Astrocyte (in vitro differentiated cells and primary cell): Measurements from ENCODE around the gene ARFIP1. TPM values are rescaled to one million over a fixed set of nuclear protein-coding genes. Genes with fewer than 3 reads are reported as not detected.

Source experiments
- DNase-seq: peaks from one replicate; pipeline ENCODE4 v3.0.0-alpha.2; 2010; ENCODE audit warnings: low read depth
- FAIRE-seq: peaks from 2 replicates; lab custom pipeline; 2011; peaks lifted over from hg19 to GRCh38; lab: Jason Lieb, UNC
- H2AFZ ChIP-seq: 2 replicates; pipeline ENCODE4 v1.6.0; 2012; ENCODE audit warnings: low read depth, low read length, inconsistent platforms
- H3K27ac ChIP-seq: 2 replicates; pipeline ENCODE4 v1.5.1; 2011; ENCODE audit warnings: low read depth, low read length, inconsistent platforms
- H3K27me3 ChIP-seq: 2 replicates; pipeline ENCODE4 v1.6.0; 2011; ENCODE audit warnings: low read length, inconsistent platforms; ENCODE audit not compliant: insufficient read depth
- H3K36me3 ChIP-seq: 2 replicates; pipeline ENCODE4 v1.5.1; 2011; ENCODE audit warnings: low read length, inconsistent platforms; ENCODE audit not compliant: insufficient read depth
- H3K4me1 ChIP-seq: 2 replicates; pipeline ENCODE4 v1.5.1; 2011; ENCODE audit warnings: low read length, inconsistent platforms; ENCODE audit not compliant: insufficient read depth
- H3K4me2 ChIP-seq: 2 replicates; pipeline ENCODE4 v1.6.0; 2012; ENCODE audit warnings: low read length, inconsistent platforms
- H3K4me3 ChIP-seq: 2 replicates; pipeline ENCODE4 v1.5.1; 2011; ENCODE audit warnings: low read depth, mild to moderate bottlenecking, low read length, inconsistent platforms; ENCODE audit not compliant: insufficient read depth
- H3K79me2 ChIP-seq: 2 replicates; pipeline ENCODE4 v1.6.0; 2012; ENCODE audit warnings: mild to moderate bottlenecking, low read length, inconsistent platforms; ENCODE audit not compliant: insufficient read depth
- H3K9ac ChIP-seq: 2 replicates; pipeline ENCODE4 v1.6.0; 2012; ENCODE audit warnings: mild to moderate bottlenecking, low read length, inconsistent platforms
- H3K9me3 ChIP-seq: 2 replicates; pipeline ENCODE4 v1.5.1; 2012; ENCODE audit warnings: low read depth, mild to moderate bottlenecking, low read length, inconsistent platforms; ENCODE audit not compliant: insufficient read depth
- H4K20me1 ChIP-seq: 2 replicates; pipeline ENCODE4 v1.6.0; 2012; ENCODE audit warnings: low read length, inconsistent platforms; ENCODE audit not compliant: insufficient read depth
- H3K27ac Mint-ChIP-seq: one replicate; pipeline ENCODE4 v1.8.0; 2021; ENCODE audit warnings: mild to moderate bottlenecking, mixed read lengths; ENCODE audit not compliant: unreplicated experiment
- H3K27me3 Mint-ChIP-seq: one replicate; pipeline ENCODE4 v1.8.0; 2021; ENCODE audit warnings: low read depth, mixed read lengths; ENCODE audit not compliant: unreplicated experiment
- H3K36me3 Mint-ChIP-seq: one replicate; pipeline ENCODE4 v1.8.0; 2021; ENCODE audit warnings: low read depth, mixed read lengths; ENCODE audit not compliant: unreplicated experiment
- H3K4me1 Mint-ChIP-seq: one replicate; pipeline ENCODE4 v1.8.0; 2021; ENCODE audit warnings: low read depth, mixed read lengths; ENCODE audit not compliant: unreplicated experiment
- H3K4me3 Mint-ChIP-seq: one replicate; pipeline ENCODE4 v1.8.0; 2021; ENCODE audit warnings: mild to moderate bottlenecking, moderate library complexity, mixed read lengths; ENCODE audit not compliant: unreplicated experiment
- H3K9me3 Mint-ChIP-seq: one replicate; pipeline ENCODE4 v1.8.0; 2021; ENCODE audit warnings: mild to moderate bottlenecking, mixed read lengths; ENCODE audit not compliant: unreplicated experiment
- EZH2 ChIP-seq: IDR thresholded peaks from 2 replicates; pipeline ENCODE4 v1.6.1; 2012; ENCODE audit warnings: mild to moderate bottlenecking, low read length, inconsistent platforms; ENCODE audit not compliant: insufficient read depth
- total RNA-seq: library from RNA; stranded (reverse); gene quantifications from 2 replicates; pipeline ENCODE4 v1.2.1, GENCODE V29; 2021
- TF ChIP-seq, protein P1 (sequence below): IDR thresholded peaks from 2 replicates; pipeline ENCODE4 v1.5.1; 2011; ENCODE audit warnings: low read depth, mild to moderate bottlenecking, inconsistent platforms, low read length, moderate library complexity; ENCODE audit not compliant: insufficient read depth

Gene ARFIP1
- total RNA-seq, 1 donor from 2014 or later: 30.7 TPM

DNA sequence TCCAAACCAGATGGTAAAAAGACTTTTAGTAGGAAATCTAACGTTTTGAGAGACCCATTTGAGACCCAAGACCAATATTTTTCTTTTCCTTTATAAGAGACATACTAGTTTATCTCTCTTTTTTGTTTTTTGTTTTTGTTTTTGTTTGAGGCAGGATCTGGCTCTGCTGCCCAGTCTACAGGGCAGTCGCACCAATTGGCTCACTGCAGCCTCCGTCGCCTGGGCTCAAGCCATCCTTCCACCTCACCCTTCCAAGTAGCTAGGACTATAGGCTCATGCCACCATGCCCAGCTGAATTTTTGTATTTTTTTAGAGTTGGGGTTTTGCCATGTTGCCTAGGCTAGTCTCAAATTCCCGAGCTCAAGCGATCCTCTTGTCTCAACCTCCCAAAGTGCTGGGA is 79.2 kb downstream of the ARFIP1 start:
- no peaks in the 10 kb centered on the region for H3K4me1 ChIP-seq
- H3K27ac ChIP-seq: no peak overlapping the region
- no peaks in the 10 kb centered on the region for H3K27me3 ChIP-seq
- peaks cover 26% of the 10 kb centered on the region for H4K20me1 ChIP-seq
- H3K36me3 ChIP-seq: no peaks in the 10 kb centered on the region
- peaks cover 7% of the 10 kb centered on the region for H3K36me3 Mint-ChIP-seq
- TF ChIP-seq EZH2: no peak
- TF ChIP-seq, protein P1, sequence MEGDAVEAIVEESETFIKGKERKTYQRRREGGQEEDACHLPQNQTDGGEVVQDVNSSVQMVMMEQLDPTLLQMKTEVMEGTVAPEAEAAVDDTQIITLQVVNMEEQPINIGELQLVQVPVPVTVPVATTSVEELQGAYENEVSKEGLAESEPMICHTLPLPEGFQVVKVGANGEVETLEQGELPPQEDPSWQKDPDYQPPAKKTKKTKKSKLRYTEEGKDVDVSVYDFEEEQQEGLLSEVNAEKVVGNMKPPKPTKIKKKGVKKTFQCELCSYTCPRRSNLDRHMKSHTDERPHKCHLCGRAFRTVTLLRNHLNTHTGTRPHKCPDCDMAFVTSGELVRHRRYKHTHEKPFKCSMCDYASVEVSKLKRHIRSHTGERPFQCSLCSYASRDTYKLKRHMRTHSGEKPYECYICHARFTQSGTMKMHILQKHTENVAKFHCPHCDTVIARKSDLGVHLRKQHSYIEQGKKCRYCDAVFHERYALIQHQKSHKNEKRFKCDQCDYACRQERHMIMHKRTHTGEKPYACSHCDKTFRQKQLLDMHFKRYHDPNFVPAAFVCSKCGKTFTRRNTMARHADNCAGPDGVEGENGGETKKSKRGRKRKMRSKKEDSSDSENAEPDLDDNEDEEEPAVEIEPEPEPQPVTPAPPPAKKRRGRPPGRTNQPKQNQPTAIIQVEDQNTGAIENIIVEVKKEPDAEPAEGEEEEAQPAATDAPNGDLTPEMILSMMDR: no peak
- peaks cover 18% of the 10 kb centered on the region for H3K79me2 ChIP-seq
- H3K9me3 ChIP-seq: no peaks in the 10 kb centered on the region
- H3K9me3 Mint-ChIP-seq: peaks cover 8% of the 10 kb centered on the region
- FAIRE-seq (no peak), DNase-seq (no peak)
- no peak overlapping the region for H3K9ac ChIP-seq
- no peak overlapping the region for H3K4me3 ChIP-seq
- H3K4me1 Mint-ChIP-seq: peaks cover 8% of the 10 kb centered on the region
- H3K4me2 ChIP-seq: no peak overlapping the region
- H3K4me3 Mint-ChIP-seq: no peak overlapping the region
- no peaks in the 10 kb centered on the region for H3K27me3 Mint-ChIP-seq
- H3K27ac Mint-ChIP-seq: no peak overlapping the region
- H2AFZ ChIP-seq: no peak overlapping the region

DNA sequence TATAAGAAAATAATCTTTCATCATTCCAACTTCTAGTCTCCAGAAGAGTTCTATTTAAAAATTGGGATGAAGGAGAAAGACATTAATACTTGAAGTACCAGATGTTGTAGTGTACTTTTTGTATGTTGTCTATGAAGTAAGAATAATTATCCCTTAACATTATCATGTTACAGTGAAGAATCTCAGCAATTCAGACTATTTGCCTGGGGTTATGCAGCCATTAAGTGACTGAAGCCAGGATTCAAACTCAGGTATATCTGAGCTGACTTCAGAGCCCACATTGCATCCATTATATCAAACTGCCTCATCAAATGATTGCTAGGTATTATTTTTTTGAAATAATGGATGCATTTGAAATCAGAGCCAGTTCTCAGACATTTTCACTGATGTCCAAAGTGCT is 80.3 kb downstream of the ARFIP1 start:
- peaks cover 4% of the 10 kb centered on the region for H3K36me3 ChIP-seq
- no peak for TF ChIP-seq EZH2
- no peak overlapping the region for H3K4me3 ChIP-seq
- no peak overlapping the region for H2AFZ ChIP-seq
- DNase-seq: peak; percentile 15
- H3K27me3 ChIP-seq: no peaks in the 10 kb centered on the region
- H3K4me1 Mint-ChIP-seq: peaks cover 8% of the 10 kb centered on the region
- no peak overlapping the region for H3K27ac ChIP-seq
- H3K9me3 ChIP-seq: no peaks in the 10 kb centered on the region
- H3K4me3 Mint-ChIP-seq: no peak overlapping the region
- no peaks in the 10 kb centered on the region for H3K27me3 Mint-ChIP-seq
- peaks cover 9% of the 10 kb centered on the region for H3K79me2 ChIP-seq
- H3K4me1 ChIP-seq: no peaks in the 10 kb centered on the region
- no peaks in the 10 kb centered on the region for H3K36me3 Mint-ChIP-seq
- H3K27ac Mint-ChIP-seq: no peak overlapping the region
- no peak for FAIRE-seq
- no peak overlapping the region for H3K4me2 ChIP-seq
- no peaks in the 10 kb centered on the region for H3K9me3 Mint-ChIP-seq
- no peak overlapping the region for H3K9ac ChIP-seq
- peaks cover 18% of the 10 kb centered on the region for H4K20me1 ChIP-seq

DNA sequence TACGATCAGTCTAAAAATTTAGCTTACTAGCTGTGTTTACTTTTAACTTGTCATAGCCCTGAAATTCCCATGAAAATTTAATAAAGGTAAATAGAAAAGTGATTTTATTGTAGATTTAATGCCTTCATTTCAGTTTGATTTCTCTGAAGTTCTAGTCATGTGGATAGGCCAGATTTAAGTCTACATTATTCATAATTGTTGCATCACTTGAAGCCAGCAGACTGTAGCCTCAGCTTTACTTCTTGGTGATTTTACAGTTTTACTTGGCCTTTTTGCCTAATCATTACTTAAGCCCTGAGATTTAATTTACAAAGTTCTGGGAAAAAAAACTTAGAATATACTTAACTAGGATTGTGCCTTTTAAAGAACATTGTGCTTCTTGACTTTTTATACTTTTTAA is 82.9 kb downstream of the ARFIP1 start:
- no peak overlapping the region for H3K4me2 ChIP-seq
- peaks cover 1% of the 10 kb centered on the region for H3K79me2 ChIP-seq
- Mint-ChIP-seq H3K4me3 (no peak overlapping the region), H3K36me3 (peaks cover 2% of the 10 kb centered on the region), H3K4me1 (peaks cover 6% of the 10 kb centered on the region), H3K27me3 (no peaks in the 10 kb centered on the region), H3K27ac (no peak overlapping the region), H3K9me3 (peaks cover 3% of the 10 kb centered on the region)
- H3K4me1 ChIP-seq: no peaks in the 10 kb centered on the region
- TF ChIP-seq, protein P1: no peak
- no peak for TF ChIP-seq EZH2
- H3K9me3 ChIP-seq: no peaks in the 10 kb centered on the region
- no peaks in the 10 kb centered on the region for H3K27me3 ChIP-seq
- no peak for DNase-seq
- no peak overlapping the region for H3K4me3 ChIP-seq
- no peak for FAIRE-seq
- peaks cover 10% of the 10 kb centered on the region for H4K20me1 ChIP-seq
- peaks cover 4% of the 10 kb centered on the region for H3K36me3 ChIP-seq
- H3K27ac ChIP-seq: no peak overlapping the region
- H3K9ac ChIP-seq: no peak overlapping the region
- no peak overlapping the region for H2AFZ ChIP-seq
